ENCODE measurements around the gene AKAP12.

AKAP12 gene

DNA sequence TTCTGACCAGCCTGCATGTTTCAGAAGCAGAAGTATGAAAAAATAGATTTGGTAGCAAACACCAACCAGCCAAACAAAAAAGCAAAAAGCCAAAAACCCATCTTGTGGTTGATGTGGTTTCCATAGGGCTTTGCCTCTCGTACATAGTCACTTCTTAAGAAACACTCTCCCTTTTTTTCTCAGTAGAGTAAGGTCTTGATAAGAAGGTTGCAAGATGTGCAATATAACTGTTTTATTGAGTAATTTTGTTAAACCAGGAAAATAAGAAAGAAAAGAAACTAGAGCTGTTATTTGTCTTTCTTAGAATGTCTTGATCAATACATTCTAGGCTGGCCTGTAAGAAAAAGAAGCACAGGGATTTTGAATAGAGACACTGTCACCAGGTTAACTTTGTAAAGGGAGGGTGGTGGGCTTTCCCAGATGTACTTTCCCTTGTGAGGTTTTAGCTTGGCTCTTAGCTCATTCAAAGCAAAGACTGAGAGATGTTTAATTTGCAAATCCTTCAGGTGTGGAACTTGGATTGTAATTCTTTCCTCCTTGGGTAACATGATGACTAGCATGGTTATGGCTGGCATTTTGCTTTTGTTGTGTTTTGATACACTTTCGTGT lies 49.7 kb downstream of the AKAP12 start:
- peak; percentile 59 for DNase-seq (ENCODE audit: low read depth)
- TF ChIP-seq POLR2A (IDR thresholded peaks at IDR 0.05; ENCODE audit: extremely low read depth, insufficient read length) (no peak), MYC (IDR thresholded peaks at IDR 0.05; ENCODE audit: low read depth, low read length) (no peak)
- TF ChIP-seq, protein P1, sequence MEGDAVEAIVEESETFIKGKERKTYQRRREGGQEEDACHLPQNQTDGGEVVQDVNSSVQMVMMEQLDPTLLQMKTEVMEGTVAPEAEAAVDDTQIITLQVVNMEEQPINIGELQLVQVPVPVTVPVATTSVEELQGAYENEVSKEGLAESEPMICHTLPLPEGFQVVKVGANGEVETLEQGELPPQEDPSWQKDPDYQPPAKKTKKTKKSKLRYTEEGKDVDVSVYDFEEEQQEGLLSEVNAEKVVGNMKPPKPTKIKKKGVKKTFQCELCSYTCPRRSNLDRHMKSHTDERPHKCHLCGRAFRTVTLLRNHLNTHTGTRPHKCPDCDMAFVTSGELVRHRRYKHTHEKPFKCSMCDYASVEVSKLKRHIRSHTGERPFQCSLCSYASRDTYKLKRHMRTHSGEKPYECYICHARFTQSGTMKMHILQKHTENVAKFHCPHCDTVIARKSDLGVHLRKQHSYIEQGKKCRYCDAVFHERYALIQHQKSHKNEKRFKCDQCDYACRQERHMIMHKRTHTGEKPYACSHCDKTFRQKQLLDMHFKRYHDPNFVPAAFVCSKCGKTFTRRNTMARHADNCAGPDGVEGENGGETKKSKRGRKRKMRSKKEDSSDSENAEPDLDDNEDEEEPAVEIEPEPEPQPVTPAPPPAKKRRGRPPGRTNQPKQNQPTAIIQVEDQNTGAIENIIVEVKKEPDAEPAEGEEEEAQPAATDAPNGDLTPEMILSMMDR (IDR thresholded peaks at IDR 0.05; ENCODE audit: low read depth, low read length): no peak
- TF ChIP-seq, protein P2, sequence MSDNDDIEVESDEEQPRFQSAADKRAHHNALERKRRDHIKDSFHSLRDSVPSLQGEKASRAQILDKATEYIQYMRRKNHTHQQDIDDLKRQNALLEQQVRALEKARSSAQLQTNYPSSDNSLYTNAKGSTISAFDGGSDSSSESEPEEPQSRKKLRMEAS (IDR thresholded peaks at IDR 0.05; ENCODE audit: low read depth, low read length): no peak
- no peak overlapping the region for H3K4me3 ChIP-seq (ENCODE audit: low read depth, low read length)

DNA sequence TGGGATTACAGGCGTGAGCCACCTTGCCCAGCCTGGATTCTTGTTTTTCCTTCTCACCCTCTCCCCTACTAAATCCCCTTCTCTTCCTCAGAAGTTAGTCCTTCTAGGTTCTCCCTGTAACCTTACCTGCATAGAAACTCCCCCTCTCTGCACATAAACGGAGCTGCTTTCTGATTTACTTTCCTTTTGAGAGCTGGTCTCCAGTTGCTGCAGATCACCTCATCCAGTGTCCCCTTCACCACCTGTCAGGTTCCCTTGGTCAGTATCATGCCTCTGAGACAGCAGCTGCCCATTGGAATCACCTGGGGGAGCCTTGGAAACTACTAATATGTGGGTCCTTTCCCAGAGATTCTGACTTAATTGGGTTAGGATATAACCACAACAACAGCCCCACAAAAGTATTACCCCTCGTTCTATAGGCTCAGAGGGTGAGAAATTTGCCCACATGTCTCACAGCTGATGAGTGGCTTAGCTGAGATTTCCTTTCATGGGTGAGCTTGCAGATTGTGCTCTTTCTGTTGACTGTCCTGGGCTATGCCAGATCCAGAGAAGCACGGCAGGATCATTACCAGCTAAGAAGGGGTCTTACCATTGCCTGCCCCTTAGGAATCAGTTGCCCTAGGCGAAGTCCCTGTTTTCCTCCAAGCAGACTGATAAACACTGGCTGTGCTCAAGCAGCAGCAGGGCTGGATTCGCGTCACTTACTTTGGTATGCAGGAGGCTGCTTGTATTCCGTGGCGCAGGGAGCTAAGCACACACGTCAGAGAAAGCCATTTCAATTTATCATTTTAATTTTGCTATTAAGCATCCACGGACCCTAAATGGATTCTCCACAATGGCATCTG lies 51.3 kb downstream of the AKAP12 start:
- TF ChIP-seq, protein P2 (IDR thresholded peaks at IDR 0.05; ENCODE audit: low read depth, low read length): no peak
- TF ChIP-seq MYC (IDR thresholded peaks at IDR 0.05; ENCODE audit: low read depth, low read length) (no peak), POLR2A (IDR thresholded peaks at IDR 0.05; ENCODE audit: extremely low read depth, insufficient read length) (no peak)
- TF ChIP-seq, protein P1 (IDR thresholded peaks at IDR 0.05; ENCODE audit: low read depth, low read length): no peak
- DNase-seq (ENCODE audit: low read depth): no peak
- H3K4me3 ChIP-seq (ENCODE audit: low read depth, low read length): no peak overlapping the region

DNA sequence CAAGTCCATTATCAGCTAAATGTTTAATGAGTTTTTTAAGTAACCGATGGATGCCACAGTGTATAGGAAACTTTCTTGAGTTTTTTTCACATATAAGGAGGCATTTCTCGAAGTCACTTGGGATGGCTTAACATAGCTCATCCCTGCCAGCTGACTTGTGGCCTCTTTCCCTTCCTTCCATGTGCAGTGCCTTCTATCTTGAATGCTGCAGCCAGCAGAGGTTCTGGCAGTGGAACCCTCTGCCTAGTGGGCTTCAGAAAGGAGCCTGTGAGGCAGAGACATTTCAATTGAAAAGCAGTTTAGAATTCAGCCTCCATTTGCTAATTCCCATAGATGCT lies 51.9 kb downstream of the AKAP12 start:
- no peak overlapping the region for H3K4me3 ChIP-seq (ENCODE audit: low read depth, low read length)

DNA sequence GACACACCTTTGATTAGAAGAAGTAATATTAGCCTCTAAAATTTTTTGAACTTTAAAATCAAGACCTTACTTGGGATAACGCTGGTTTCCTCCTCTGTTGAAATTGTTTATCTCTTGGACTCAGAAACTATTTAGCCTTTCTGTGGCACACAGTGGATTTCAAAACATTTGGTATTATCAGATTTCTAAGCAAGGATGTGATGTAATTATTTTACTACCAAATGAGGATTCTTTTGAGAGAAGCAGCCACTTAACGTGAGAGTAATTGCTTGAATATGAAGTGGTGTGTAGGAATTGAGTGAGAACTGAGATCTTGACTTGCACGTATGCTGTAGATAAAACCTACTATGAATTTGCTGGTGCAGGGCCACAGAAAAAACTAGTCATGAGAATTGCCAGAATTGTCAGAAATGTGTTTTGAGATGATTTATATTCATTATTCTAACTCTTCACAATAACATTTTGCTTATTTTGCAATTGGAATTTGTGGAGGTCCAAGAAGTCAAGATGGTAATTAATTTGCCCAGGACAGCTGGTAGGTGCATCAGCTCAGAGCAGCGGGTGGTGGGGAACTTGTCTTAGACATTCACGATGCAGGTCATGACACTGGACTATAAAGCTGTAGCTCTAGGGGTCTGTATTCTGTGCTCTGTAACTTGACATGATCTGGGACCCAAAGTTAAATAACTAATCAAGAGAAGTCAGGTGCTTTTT lies 53.4 kb downstream of the AKAP12 start:
- H3K4me3 ChIP-seq (ENCODE audit: low read depth, low read length): no peak overlapping the region
- no peak for TF ChIP-seq POLR2A (IDR thresholded peaks at IDR 0.05; ENCODE audit: extremely low read depth, insufficient read length)
- TF ChIP-seq, protein P1 (IDR thresholded peaks at IDR 0.05; ENCODE audit: low read depth, low read length): no peak
- TF ChIP-seq, protein P2 (IDR thresholded peaks at IDR 0.05; ENCODE audit: low read depth, low read length): no peak
- TF ChIP-seq MYC (IDR thresholded peaks at IDR 0.05; ENCODE audit: low read depth, low read length): no peak
- no peak for DNase-seq (ENCODE audit: low read depth)

More for the DNA sequence above, 51.9 kb downstream of the AKAP12 start:
- DNase-seq (ENCODE audit: low read depth): no peak
- TF ChIP-seq POLR2A (IDR thresholded peaks at IDR 0.05; ENCODE audit: extremely low read depth, insufficient read length) (no peak), MYC (IDR thresholded peaks at IDR 0.05; ENCODE audit: low read depth, low read length) (no peak)
- TF ChIP-seq, protein P1 (IDR thresholded peaks at IDR 0.05; ENCODE audit: low read depth, low read length): no peak
- TF ChIP-seq, protein P2 (IDR thresholded peaks at IDR 0.05; ENCODE audit: low read depth, low read length): no peak

DNA sequence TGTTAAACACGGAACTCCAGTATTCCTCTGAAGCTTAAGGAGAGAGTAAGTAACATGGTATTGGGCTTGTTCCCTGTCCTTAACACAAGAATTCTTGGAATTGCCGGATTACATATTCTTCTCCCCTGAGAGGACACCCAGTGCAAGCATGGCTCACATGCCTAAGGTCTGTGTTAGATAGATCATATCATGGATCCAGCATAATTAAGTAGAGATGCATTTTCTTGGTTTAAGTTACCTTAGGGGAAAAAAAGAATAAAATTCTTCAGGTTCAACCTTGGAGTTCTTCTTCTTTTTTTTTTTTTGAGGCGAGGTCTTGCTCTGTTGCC lies 53.9 kb downstream of the AKAP12 start:
- H3K4me3 ChIP-seq (ENCODE audit: low read depth, low read length): no peak overlapping the region
- DNase-seq (ENCODE audit: low read depth): no peak
- TF ChIP-seq, protein P1 (IDR thresholded peaks at IDR 0.05; ENCODE audit: low read depth, low read length): no peak
- TF ChIP-seq, protein P2 (IDR thresholded peaks at IDR 0.05; ENCODE audit: low read depth, low read length): no peak
- TF ChIP-seq POLR2A (IDR thresholded peaks at IDR 0.05; ENCODE audit: extremely low read depth, insufficient read length): no peak
